GM23248 (cell line): ENCODE measurements around the gene TPCN1.

Source experiments
- EZH2 ChIP-seq: fragments of 200-600 bp; sonication (generic); IDR thresholded peaks from 2 replicates; pipeline ENCODE4 v1.6.1; 2018; ENCODE audit warnings: antibody characterized with exemption, mild to moderate bottlenecking; ENCODE audit not compliant: insufficient read depth, poor library complexity, severe bottlenecking
- EZH2phosphoT487 ChIP-seq: fragments of 200-600 bp; sonication (generic); IDR thresholded peaks from 2 replicates; pipeline ENCODE4 v1.6.1; 2018; ENCODE audit warnings: antibody characterized with exemption, moderate library complexity, mild to moderate bottlenecking, low read depth; ENCODE audit not compliant: insufficient read depth

DNA sequence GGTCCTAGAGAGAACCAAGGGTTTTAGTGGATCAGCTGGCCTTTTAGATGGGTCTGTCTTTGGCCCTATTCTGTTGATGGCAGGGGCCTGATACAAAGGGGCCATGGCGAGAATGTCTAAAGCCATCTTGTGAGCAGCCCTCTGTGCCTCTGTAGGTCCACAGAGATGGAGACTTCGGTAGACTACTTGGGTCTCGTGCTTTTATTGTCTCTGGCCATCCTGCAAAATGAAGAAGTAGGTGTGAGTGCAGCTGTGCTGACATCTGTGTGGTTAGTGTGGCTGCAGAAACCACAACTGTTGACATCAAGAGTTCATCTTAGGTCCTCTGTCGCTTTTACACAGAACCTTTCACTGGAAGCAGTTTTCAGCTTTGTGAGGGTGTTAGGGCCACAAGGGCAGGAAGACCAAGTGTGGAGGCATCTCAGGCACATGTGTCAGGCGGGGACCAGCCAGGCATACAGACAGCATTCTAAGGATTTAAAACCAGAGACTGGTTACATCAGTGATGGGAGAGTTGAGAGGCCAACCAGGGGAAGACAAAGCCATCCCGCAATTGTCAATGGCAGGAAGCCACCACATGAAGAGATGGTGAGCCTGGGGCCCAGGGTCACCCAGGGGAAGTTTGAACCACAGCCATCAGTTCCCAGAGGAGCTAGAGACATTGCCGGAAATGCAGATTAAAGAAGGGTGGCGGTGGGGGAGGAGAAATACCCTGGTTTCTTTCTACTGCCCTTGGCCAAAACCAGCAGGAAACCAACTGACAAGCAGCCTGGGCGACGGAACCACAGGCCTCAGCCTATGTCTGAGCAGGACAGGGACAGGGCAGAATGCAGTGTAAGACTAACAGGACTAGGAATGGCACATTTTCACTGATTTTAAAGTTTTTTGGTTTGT, 13.0 kb upstream of the TPCN1 start:
- TF ChIP-seq EZH2 (no peak), EZH2phosphoT487 (0 out of 2 replicates have a peak, but pooled peaks have one; percentile 33)
